ENCODE data around the gene NANOS3.

- TF ChIP-seq RB1 (IDR thresholded peaks at IDR 0.05; ENCODE audit: low read depth), result no peak
- TF ChIP-seq EZH2 (IDR thresholded peaks at IDR 0.05; ENCODE audit: borderline replicate concordance, low read depth, low read length), result no peak
- TF ChIP-seq ZFP1 (CRISPR knock-in tag; IDR thresholded peaks at IDR 0.05), result no peak
- TF ChIP-seq, protein P1, sequence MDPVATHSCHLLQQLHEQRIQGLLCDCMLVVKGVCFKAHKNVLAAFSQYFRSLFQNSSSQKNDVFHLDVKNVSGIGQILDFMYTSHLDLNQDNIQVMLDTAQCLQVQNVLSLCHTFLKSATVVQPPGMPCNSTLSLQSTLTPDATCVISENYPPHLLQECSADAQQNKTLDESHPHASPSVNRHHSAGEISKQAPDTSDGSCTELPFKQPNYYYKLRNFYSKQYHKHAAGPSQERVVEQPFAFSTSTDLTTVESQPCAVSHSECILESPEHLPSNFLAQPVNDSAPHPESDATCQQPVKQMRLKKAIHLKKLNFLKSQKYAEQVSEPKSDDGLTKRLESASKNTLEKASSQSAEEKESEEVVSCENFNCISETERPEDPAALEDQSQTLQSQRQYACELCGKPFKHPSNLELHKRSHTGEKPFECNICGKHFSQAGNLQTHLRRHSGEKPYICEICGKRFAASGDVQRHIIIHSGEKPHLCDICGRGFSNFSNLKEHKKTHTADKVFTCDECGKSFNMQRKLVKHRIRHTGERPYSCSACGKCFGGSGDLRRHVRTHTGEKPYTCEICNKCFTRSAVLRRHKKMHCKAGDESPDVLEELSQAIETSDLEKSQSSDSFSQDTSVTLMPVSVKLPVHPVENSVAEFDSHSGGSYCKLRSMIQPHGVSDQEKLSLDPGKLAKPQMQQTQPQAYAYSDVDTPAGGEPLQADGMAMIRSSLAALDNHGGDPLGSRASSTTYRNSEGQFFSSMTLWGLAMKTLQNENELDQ (CRISPR knock-in tag; IDR thresholded peaks at IDR 0.05; ENCODE audit: borderline replicate concordance), result no peak
- TF ChIP-seq CEBPB (tag; IDR thresholded peaks at IDR 0.05), result no peak
- TF ChIP-seq CTCF (IDR thresholded peaks at IDR 0.05 in 2 of 3, conservative IDR thresholded peaks at IDR 0.05 in 1 of 3; ENCODE audit: insufficient read depth in 2 of 3, low read depth in 1 of 3, low read length in 3 of 3), result no peak
- no peak for TF ChIP-seq POLR2A (conservative IDR thresholded peaks at IDR 0.05)
- TF ChIP-seq MXI1 (IDR thresholded peaks at IDR 0.05; ENCODE audit: low read depth, low read length), result no peak
- no peak for TF ChIP-seq ARID4B (CRISPR knock-in tag; IDR thresholded peaks at IDR 0.05)
- TF ChIP-seq SNAPC5 (CRISPR knock-in tag; IDR thresholded peaks at IDR 0.05), result no peak
- TF ChIP-seq HNRNPLL (IDR thresholded peaks at IDR 0.05; ENCODE audit: low read depth, low read length, poor library complexity, severe bottlenecking), result no peak
- no peak for TF ChIP-seq PML (IDR thresholded peaks at IDR 0.05; ENCODE audit: low read length)
These were observed 49.3 kb upstream of the NANOS3 start for GRCh38 chr19:13827656-13828055.
